Measurements from ENCODE around the gene MXRA8.

MXRA8 gene

GRCh38 chr1:1394116-1394515 lies 35.8 kb upstream of the MXRA8 start:
- no peak overlapping the region for H3K4me3 ChIP-seq (replicated peaks; ENCODE audit: low read depth, low read length)
- no peaks in the 10 kb centered on the region for H3K27me3 ChIP-seq (replicated peaks; ENCODE audit: control insufficient read depth, insufficient read depth, low read length)
- peaks cover 42% of the 10 kb centered on the region for H3K36me3 ChIP-seq (ENCODE audit: control insufficient read depth, insufficient read depth, low read length)
- TF ChIP-seq CTCF (IDR thresholded peaks at IDR 0.05; ENCODE audit: insufficient read depth, low read length, poor library complexity, severe bottlenecking): no peak
- DNase-seq (ENCODE audit: extremely low read depth, insufficient read length): no peak

GRCh38 chr1:1393428-1393827 lies 35.1 kb upstream of the MXRA8 start:
- no peaks in the 10 kb centered on the region for H3K27me3 ChIP-seq (replicated peaks; ENCODE audit: control insufficient read depth, insufficient read depth, low read length)
- no peak for TF ChIP-seq CTCF (IDR thresholded peaks at IDR 0.05; ENCODE audit: insufficient read depth, low read length, poor library complexity, severe bottlenecking)
- no peak for DNase-seq (ENCODE audit: extremely low read depth, insufficient read length)
- H3K36me3 ChIP-seq (ENCODE audit: control insufficient read depth, insufficient read depth, low read length): peaks cover 42% of the 10 kb centered on the region
- H3K4me3 ChIP-seq (replicated peaks; ENCODE audit: low read depth, low read length): no peak overlapping the region

- DNase-seq (ENCODE audit: extremely low read depth, insufficient read length): no peak
- no peak for TF ChIP-seq CTCF (IDR thresholded peaks at IDR 0.05; ENCODE audit: insufficient read depth, low read length, poor library complexity, severe bottlenecking)
- Histone ChIP-seq H3K36me3 (ENCODE audit: control insufficient read depth, insufficient read depth, low read length) (peaks cover 45% of the 10 kb centered on the region), H3K27me3 (replicated peaks; ENCODE audit: control insufficient read depth, insufficient read depth, low read length) (no peaks in the 10 kb centered on the region), H3K4me3 (replicated peaks; ENCODE audit: low read depth, low read length) (no peak overlapping the region)
Observed at GRCh38 chr1:1393014-1393413, 34.7 kb upstream of the MXRA8 start.

- H3K27me3 ChIP-seq (replicated peaks; ENCODE audit: control insufficient read depth, insufficient read depth, low read length): no peaks in the 10 kb centered on the region
Observed at GRCh38 chr1:1391225-1391624, 32.9 kb upstream of the MXRA8 start.

GRCh38 chr1:1390675-1391074 lies 32.3 kb upstream of the MXRA8 start:
- no peak for DNase-seq (ENCODE audit: extremely low read depth, insufficient read length)
- H3K36me3 ChIP-seq (ENCODE audit: control insufficient read depth, insufficient read depth, low read length): peaks cover 56% of the 10 kb centered on the region
- TF ChIP-seq CTCF (IDR thresholded peaks at IDR 0.05; ENCODE audit: insufficient read depth, low read length, poor library complexity, severe bottlenecking): no peak
- H3K4me3 ChIP-seq (replicated peaks; ENCODE audit: low read depth, low read length): no peak overlapping the region
- no peaks in the 10 kb centered on the region for H3K27me3 ChIP-seq (replicated peaks; ENCODE audit: control insufficient read depth, insufficient read depth, low read length)

More at GRCh38 chr1:1391225-1391624, 32.9 kb upstream of the MXRA8 start:
- DNase-seq (ENCODE audit: extremely low read depth, insufficient read length): no peak
- Histone ChIP-seq H3K36me3 (ENCODE audit: control insufficient read depth, insufficient read depth, low read length) (peaks cover 57% of the 10 kb centered on the region), H3K4me3 (replicated peaks; ENCODE audit: low read depth, low read length) (no peak overlapping the region)
- no peak for TF ChIP-seq CTCF (IDR thresholded peaks at IDR 0.05; ENCODE audit: insufficient read depth, low read length, poor library complexity, severe bottlenecking)

- H3K36me3 ChIP-seq (ENCODE audit: control insufficient read depth, insufficient read depth, low read length): peaks cover 43% of the 10 kb centered on the region
- H3K4me3 ChIP-seq (replicated peaks; ENCODE audit: low read depth, low read length): no peak overlapping the region
- no peaks in the 10 kb centered on the region for H3K27me3 ChIP-seq (replicated peaks; ENCODE audit: control insufficient read depth, insufficient read depth, low read length)
- TF ChIP-seq CTCF (IDR thresholded peaks at IDR 0.05; ENCODE audit: insufficient read depth, low read length, poor library complexity, severe bottlenecking): no peak
- no peak for DNase-seq (ENCODE audit: extremely low read depth, insufficient read length)
Observed at GRCh38 chr1:1388078-1388472, 29.7 kb upstream of the MXRA8 start.
